ENCODE measurements around the gene EFCAB14.
A peak's percentile ranks its signal among the peaks of the same experiment; 100 is the strongest.
"Not testable (repeated sequence)": the region's sequence is repeated elsewhere in the genome, so short reads cannot be mapped to it uniquely, and the experiment has no call there.

Gene EFCAB14

DNA sequence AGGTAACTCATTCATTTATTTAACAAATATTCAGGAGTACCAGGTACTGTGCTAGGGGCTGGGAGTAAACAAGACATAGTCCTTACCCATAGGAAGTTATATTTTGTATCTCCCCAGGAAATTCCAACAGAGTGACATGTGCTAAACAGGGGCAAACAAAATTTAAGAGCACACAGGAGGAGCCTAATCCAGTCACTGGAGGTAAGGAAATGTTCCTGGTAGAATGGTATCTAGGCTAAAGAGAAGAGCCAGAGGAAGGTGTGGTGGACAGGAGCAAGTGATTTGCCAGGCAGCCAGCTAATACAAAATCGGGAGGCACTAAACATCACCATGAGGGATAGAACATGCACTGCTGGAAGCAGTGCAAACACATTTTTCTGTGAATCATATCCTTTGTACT lies 36.9 kb downstream of the EFCAB14 start:
- no peak for DNase-seq

- no peak for DNase-seq
These were observed 37.4 kb downstream of the EFCAB14 start for GRCh38 chr1:46681333-46682034.

GRCh38 chr1:46679789-46680573 lies 38.9 kb downstream of the EFCAB14 start:
- DNase-seq: no peak

DNA sequence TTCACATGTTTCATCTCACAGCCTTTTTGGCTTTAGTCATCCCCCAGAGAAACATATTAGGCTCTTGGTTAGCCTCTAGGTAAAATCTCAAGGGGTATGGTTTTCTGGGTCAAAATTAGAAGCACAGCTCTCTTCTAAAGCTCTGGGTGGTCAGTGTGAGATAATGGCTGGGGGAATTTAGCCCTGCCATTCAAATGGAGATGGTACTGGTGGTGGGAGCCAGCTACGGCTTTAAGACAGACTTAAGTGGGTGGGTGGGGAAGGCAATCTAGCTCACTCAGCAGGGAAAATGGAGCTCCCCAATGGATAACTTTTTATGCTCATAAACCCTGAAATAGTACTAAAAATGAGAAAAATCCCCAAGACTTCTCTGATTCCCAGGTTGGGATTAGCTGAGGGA lies 41.6 kb downstream of the EFCAB14 start:
- no peak for DNase-seq

DNA sequence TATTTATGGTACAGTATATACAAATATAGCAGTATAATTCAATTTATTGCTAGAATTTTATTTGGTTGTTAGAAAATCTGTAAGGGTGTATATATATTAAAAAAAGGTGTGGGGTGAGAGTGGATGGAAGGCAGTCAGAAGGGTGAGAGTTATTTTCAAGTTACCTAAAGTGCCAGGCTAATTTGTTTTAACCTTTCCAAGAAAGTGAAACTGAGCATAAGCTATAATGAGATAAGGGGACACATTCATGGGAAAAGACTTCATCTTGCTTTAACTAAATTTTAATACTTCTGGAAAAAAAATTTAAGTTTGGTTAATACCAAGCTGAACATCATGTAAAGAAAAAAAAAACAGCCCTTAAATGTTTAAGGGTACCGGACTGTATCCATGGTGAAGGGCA lies 42.4 kb downstream of the EFCAB14 start:
- no peak for DNase-seq

DNA sequence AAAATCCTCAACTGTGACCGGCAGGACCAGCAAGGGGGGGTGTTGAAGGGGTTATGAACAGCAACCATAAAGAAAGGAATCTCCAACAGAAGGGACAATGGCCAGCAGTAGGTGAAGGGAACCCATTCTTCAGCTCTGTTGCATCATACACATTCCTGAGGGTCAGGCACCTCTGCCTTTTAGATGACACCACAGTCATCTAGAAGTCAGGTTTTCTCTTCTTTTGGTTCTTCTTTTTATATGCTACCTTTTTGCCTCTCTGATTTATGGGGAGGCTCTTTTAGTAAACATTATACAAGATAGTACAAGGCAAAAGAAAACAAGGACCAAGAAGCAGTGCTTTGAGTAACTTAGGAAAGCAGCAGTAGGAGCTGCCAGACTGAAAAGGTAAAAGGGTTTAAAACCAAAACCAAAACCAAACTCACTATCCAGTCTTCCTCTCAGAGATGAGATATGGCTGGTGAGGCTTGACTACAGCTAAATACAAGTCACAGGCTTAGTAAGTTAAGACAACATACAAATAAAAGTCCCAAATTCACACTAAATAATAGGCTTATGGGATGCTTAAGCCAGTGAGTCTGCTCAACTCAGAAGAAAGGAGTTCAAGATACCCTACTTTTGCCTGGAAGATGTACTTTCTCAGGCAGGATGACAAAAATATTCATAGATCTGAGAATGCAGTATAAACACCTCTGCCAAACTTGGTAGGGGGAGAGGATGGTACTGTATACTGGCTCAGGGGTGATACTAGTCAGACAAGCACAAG lies 43.2 kb downstream of the EFCAB14 start:
- DNase-seq: peak; percentile 38

GRCh38 chr1:46673749-46674182 lies 45.1 kb downstream of the EFCAB14 start:
- DNase-seq: no peak

DNA sequence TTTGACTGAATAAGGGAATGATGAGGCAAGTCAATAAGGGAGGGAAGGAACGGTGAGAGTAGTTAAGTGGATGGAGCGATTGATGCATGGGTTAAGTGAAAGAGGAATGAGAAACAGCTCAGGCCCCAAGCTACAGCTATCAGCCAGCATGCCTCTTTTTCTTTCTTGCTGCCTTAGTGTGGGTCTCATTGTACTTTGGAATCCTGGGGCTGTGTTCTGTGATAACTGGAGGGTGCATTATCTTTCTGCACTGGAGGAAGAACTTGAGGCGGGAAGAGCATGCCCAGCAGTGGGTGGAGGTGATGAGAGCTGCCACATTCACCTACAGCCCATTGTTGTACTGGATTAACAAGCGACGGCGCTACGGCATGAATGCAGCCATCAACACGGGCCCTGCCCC lies 46.2 kb downstream of the EFCAB14 start:
- no peak for DNase-seq

- no peak for DNase-seq
These were observed 47.4 kb downstream of the EFCAB14 start, which contains the start of gene TEX38 for GRCh38 chr1:46671554-46671953. TSS of gene TEX38 (plus strand) at chr1:46671854. CDS start at chr1:46671935, 81 bp downstream.

DNA sequence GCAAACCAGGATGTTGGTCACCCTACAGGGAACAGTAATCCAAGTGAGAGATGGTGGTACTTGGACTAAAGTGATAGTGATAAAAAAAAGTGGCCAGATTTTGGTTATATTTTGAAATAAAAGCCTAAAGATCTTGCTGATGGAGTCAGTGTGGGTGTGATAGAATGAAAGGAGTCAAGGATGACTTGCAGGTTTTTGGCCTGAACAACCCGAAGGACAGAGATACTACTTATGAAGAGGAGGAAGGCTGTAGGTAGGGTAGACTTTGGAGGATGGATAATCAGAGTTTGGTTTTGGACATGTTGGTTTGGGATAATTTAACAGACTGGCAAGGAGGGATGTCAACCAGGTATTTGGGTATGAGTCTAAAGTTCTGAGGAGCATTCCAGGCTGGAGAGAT lies 48.8 kb downstream of the EFCAB14 start:
- no peak for DNase-seq

DNA sequence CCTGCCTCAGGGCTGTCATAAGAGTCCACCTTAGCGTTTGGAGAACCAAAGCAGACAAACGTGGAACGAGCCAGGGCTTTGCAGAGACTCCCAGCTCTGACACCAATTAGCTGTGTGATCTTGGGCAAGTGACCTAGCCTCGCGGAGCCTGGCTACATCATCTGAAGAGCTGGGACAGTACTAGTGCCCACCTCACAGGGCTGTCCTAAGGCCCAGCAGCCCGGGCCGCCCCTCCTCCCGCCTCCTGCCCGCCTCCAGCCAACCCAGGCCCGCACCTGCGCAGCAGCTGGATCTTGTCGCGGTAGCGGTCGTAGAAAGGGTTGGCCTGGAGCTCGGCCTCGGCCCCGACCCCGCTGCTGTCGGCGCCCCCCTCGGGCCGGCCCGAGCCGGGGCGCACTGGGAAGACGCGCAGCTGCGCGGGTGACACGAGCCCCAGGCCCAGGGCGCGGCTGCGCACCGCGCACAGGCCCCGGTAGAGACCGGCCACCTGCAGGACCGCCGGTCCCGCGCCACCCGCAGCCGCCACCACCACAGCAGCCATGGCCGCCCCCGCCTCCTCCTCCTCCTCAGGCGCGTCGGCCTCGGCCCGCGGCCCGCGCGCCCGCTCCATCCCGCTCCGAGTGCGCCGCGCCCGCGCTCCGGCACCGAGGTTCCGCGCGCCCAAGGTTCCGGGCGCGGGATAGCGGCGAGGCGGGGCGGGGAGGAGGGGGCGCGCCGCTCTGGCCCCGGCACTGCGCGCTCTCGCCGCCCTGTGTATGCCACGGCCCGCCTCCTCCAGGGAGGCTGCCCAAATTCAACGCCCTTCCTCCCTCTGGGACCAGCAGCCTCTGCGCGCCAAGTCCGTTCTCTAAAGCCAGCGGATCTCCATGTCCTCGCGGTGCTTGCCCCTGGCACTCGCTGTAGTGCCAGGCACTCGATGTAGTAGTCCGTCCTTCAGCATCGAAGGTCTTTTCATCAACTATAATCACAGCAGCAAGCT lies 50.8 kb downstream of the EFCAB14 start, which contains the start of gene ATPAF1:
ATPAF1 (minus strand) TSS at position 583 of the 979 bp plus-strand sequence; CDS start at position 541, 42 bp downstream.
- peak; percentile 52 for DNase-seq

GRCh38 chr1:46665983-46666382 lies 52.9 kb downstream of the EFCAB14 start:
- no peak for DNase-seq

- not testable (repeated sequence) for DNase-seq
These were observed 56.0 kb downstream of the EFCAB14 start for GRCh38 chr1:46662919-46663318.

DNA sequence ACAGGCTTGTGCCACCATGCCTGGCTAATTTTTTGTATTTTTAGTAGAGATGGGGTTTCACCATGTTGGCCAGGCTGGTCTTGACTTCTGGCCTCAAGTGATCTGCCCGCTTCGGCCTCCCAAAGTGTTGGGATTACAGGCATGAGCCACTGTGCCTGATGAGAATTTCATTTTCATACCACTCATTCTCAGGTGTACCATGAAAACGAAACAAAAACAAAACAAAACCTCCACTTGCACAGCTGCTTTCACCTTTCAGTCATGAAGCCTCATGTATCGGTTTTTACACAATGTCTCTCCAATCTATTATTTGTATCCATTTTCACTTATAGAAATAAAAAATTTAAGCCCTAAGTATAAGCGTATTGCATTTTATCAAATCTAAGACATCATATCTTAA lies 58.8 kb downstream of the EFCAB14 start:
- not testable (repeated sequence) for DNase-seq

GRCh38 chr1:46659307-46659870 lies 59.5 kb downstream of the EFCAB14 start:
- no peak for DNase-seq

DNA sequence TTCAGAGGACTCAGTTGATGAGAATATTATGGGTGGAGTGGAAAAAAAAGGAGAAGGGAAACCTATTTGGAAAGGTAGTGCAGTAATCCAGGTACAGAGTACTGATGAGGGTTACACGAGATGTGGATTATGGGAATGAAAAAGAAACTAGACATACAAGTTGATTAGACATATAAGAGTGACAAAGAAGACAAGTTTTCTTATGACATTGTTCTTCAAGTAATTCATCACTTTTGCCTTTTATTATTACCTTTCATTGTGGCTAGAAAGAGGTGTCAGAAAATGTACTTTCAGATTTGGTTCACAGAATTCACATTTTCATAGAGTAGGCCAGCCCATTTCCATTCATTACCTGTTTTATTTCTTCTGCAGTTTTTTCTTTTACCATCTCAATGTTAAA lies 61.1 kb downstream of the EFCAB14 start:
- DNase-seq: no peak

GRCh38 chr1:46656643-46657042 lies 62.3 kb downstream of the EFCAB14 start:
- no peak for DNase-seq

DNA sequence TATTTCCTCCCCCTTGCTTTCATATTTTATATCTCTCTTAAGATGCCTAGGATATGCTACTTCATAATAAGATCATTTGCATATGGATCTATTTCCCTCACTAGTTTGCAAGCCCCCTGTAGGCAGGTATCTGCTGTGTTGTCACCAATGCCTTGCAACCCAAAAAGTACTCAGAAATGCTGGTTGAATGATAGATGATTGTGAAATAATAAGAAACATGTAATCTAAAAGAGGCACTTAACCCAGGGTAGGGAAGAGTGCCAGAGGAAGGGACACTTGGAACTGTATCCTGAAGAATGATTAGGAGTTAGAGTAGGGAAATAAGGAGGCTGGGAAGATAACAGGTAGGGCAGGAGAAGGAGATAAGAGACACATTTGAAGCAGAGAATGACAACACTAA lies 63.1 kb downstream of the EFCAB14 start:
- DNase-seq: no peak

GRCh38 chr1:46654698-46655097 lies 64.2 kb downstream of the EFCAB14 start:
- DNase-seq: not testable (repeated sequence)

DNA sequence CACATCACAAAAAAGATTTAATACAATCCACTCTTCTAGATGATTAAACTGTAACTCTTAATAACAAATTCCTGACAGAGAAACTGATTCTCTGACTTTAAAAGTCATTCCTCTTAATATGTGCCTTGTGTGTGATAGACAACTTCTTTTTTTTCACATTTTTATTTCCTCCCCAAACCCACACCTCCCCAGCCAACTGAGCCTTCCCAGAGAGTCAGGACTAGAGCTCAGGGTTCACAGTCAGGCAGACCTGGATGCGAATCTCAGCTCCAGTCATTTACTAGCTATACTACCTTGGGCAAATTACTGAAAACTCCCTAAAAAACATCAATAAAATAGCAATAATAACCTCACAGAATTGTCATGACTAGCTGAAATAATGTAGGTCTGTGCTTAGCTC lies 64.9 kb downstream of the EFCAB14 start:
- no peak for DNase-seq

DNA sequence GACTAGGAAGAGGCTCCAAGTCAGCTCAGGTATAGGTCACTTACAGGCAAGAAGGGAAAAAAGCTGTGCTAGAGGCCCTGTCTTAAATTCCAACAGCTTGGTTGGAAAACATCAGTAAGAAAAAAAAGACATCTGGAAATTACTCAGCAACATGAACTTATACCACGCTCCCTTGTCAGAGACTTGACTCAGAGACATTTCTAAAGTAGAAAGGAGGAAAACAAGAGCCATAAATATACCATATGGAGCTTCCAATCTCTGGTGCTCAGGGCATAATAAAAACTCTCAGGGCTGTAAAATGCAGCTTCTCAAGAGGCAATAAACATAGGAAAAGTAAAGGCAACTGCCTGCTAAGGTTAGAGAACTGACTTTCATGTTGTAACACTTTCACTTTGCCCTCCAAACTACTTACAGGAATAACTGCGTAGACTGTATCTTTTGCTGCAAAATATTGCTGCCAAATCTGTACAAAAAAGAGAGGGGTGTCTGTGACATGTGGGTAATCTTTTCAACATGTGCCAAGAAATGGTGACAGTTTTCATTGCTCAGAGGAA lies 65.4 kb downstream of the EFCAB14 start:
- no peak for DNase-seq

Data from CD4-positive, alpha-beta T cell treated with Interleukin-4 for 4 hours (primary cell).